ENCODE data around the gene MVD. TPM values are rescaled to one million over a fixed set of nuclear protein-coding genes. Genes with fewer than 3 reads are reported as not detected.

The MVD gene
- polyA plus RNA-seq, 1 donor (not counting 4 experiments of a cell fraction or from before 2014, with no cell fraction given), result 59.6 TPM

GRCh38 chr16:88630433-88630832 is 32.5 kb downstream of the MVD start:
- H4K20me1 ChIP-seq (ENCODE audit: control insufficient read depth, extremely low read depth, insufficient read depth, low read length), result no peaks in the 10 kb centered on the region
- no peak overlapping the region for H3K4me3 ChIP-seq (ENCODE audit: control insufficient read depth in 2 of 3, extremely low read depth in 1 of 3, insufficient read depth in 2 of 3, low read depth in 1 of 3, low read length in 3 of 3)
- H3K27ac ChIP-seq (ENCODE audit: control insufficient read depth, insufficient read depth, low read length), result no peak overlapping the region
- H3K9ac ChIP-seq (ENCODE audit: control insufficient read depth, extremely low read depth, insufficient read depth, low read length), result no peak overlapping the region
- H3K4me2 ChIP-seq (ENCODE audit: control insufficient read depth, extremely low read depth, insufficient read depth, low read depth, low read length), result no peak overlapping the region
- DNase-seq (ENCODE audit: low read depth, low spot score), result no peak
- peaks cover 16 to 29% of the 10 kb centered on the region in 2 experiments for H3K36me3 ChIP-seq (ENCODE audit: control insufficient read depth in 2 of 2, extremely low read depth in 1 of 2, insufficient read depth in 2 of 2, low read length in 2 of 2)
- H3K27me3 ChIP-seq (ENCODE audit: control insufficient read depth, extremely low read depth, insufficient read depth, low read length), result peaks cover 6% of the 10 kb centered on the region
- no peaks in the 10 kb centered on the region for H3K79me2 ChIP-seq (ENCODE audit: control insufficient read depth, insufficient read depth, low read length)
- dilution Hi-C loops (cut with MboI; ENCODE audit: extremely low pct_ligation_motif_present, low sequenced_read_pairs), result no loop called here
- H3K9me1 ChIP-seq (ENCODE audit: control insufficient read depth, extremely low read depth, insufficient read depth, low read length), result no peaks in the 10 kb centered on the region
- no peaks in the 10 kb centered on the region for H3K9me3 ChIP-seq (ENCODE audit: control insufficient read depth, low read depth, low read length)
- H3K4me1 ChIP-seq (ENCODE audit: control insufficient read depth, extremely low read depth, insufficient read depth, low read length), result peaks cover 11% of the 10 kb centered on the region
- TF ChIP-seq EZH2 (IDR thresholded peaks at IDR 0.05; ENCODE audit: low read length), result no peak
- TF ChIP-seq, protein P1, sequence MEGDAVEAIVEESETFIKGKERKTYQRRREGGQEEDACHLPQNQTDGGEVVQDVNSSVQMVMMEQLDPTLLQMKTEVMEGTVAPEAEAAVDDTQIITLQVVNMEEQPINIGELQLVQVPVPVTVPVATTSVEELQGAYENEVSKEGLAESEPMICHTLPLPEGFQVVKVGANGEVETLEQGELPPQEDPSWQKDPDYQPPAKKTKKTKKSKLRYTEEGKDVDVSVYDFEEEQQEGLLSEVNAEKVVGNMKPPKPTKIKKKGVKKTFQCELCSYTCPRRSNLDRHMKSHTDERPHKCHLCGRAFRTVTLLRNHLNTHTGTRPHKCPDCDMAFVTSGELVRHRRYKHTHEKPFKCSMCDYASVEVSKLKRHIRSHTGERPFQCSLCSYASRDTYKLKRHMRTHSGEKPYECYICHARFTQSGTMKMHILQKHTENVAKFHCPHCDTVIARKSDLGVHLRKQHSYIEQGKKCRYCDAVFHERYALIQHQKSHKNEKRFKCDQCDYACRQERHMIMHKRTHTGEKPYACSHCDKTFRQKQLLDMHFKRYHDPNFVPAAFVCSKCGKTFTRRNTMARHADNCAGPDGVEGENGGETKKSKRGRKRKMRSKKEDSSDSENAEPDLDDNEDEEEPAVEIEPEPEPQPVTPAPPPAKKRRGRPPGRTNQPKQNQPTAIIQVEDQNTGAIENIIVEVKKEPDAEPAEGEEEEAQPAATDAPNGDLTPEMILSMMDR (optimal IDR thresholded peaks at IDR 0.05 in 1 of 3, IDR thresholded peaks at IDR 0.05 in 1 of 3, conservative IDR thresholded peaks at IDR 0.05 in 1 of 3; ENCODE audit: extremely low read depth in 1 of 3, insufficient read depth in 2 of 3, low read length in 3 of 3), result no peak
- H2AFZ ChIP-seq (ENCODE audit: control insufficient read depth, low read length), result no peak overlapping the region
- no peak for FAIRE-seq

GRCh38 chr16:88629835-88630234 is 33.1 kb downstream of the MVD start:
- no peaks in the 10 kb centered on the region for H4K20me1 ChIP-seq (ENCODE audit: control insufficient read depth, extremely low read depth, insufficient read depth, low read length)
- no peak for DNase-seq (ENCODE audit: low read depth, low spot score)
- H3K9ac ChIP-seq (ENCODE audit: control insufficient read depth, extremely low read depth, insufficient read depth, low read length), result no peak overlapping the region
- TF ChIP-seq, protein P1 (optimal IDR thresholded peaks at IDR 0.05 in 1 of 3, IDR thresholded peaks at IDR 0.05 in 1 of 3, conservative IDR thresholded peaks at IDR 0.05 in 1 of 3; ENCODE audit: extremely low read depth in 1 of 3, insufficient read depth in 2 of 3, low read length in 3 of 3), result no peak
- TF ChIP-seq EZH2 (IDR thresholded peaks at IDR 0.05; ENCODE audit: low read length), result no peak
- no peak overlapping the region for H2AFZ ChIP-seq (ENCODE audit: control insufficient read depth, low read length)
- H3K4me3 ChIP-seq (ENCODE audit: control insufficient read depth in 2 of 3, extremely low read depth in 1 of 3, insufficient read depth in 2 of 3, low read depth in 1 of 3, low read length in 3 of 3), result no peak overlapping the region
- H3K36me3 ChIP-seq (ENCODE audit: control insufficient read depth in 2 of 2, extremely low read depth in 1 of 2, insufficient read depth in 2 of 2, low read length in 2 of 2), result peaks cover 22 to 35% of the 10 kb centered on the region in 2 experiments
- peaks cover 5% of the 10 kb centered on the region for H3K4me1 ChIP-seq (ENCODE audit: control insufficient read depth, extremely low read depth, insufficient read depth, low read length)
- no peaks in the 10 kb centered on the region for H3K9me1 ChIP-seq (ENCODE audit: control insufficient read depth, extremely low read depth, insufficient read depth, low read length)
- dilution Hi-C loops (cut with MboI; ENCODE audit: extremely low pct_ligation_motif_present, low sequenced_read_pairs), result no loop called here
- no peaks in the 10 kb centered on the region for H3K27me3 ChIP-seq (ENCODE audit: control insufficient read depth, extremely low read depth, insufficient read depth, low read length)
- no peaks in the 10 kb centered on the region for H3K79me2 ChIP-seq (ENCODE audit: control insufficient read depth, insufficient read depth, low read length)
- no peak overlapping the region for H3K4me2 ChIP-seq (ENCODE audit: control insufficient read depth, extremely low read depth, insufficient read depth, low read depth, low read length)
- no peak for FAIRE-seq
- no peak overlapping the region for H3K27ac ChIP-seq (ENCODE audit: control insufficient read depth, insufficient read depth, low read length)
- no peaks in the 10 kb centered on the region for H3K9me3 ChIP-seq (ENCODE audit: control insufficient read depth, low read depth, low read length)
